PFSK-1 (cell line): Measurements from ENCODE around the gene CERS5.

ENCODE experiments used
- POLR2AphosphoS5 ChIP-seq: IDR thresholded peaks from 2 replicates; pipeline ENCODE4 v1.6.1; 2012; ENCODE audit warnings: low read depth, mild to moderate bottlenecking, control low read depth, low read length, moderate library complexity
- TAF1 ChIP-seq: IDR thresholded peaks from 2 replicates; pipeline ENCODE4 v1.6.1; 2012; ENCODE audit warnings: low read length, control low read depth, borderline replicate concordance; ENCODE audit not compliant: insufficient read depth

GRCh38 chr12:50190859-50191258 lies 23.7 kb upstream of the CERS5 start:
- no peak for TF ChIP-seq POLR2AphosphoS5
- no peak for TF ChIP-seq TAF1
